PFSK-1 (cell line): ENCODE measurements around the gene COL4A2.

Experiments
- FOXP2 ChIP-seq: optimal IDR thresholded peaks from 2 replicates; pipeline ENCODE3; 2011; ENCODE audit warnings: borderline replicate concordance, control low read depth, inconsistent platforms; ENCODE audit not compliant: insufficient read depth; ENCODE audit errors: extremely low read length, extremely low read depth
- POLR2AphosphoS5 ChIP-seq: IDR thresholded peaks from 2 replicates; pipeline ENCODE4 v1.6.1; 2012; ENCODE audit warnings: low read depth, mild to moderate bottlenecking, control low read depth, low read length, moderate library complexity
- SIN3A ChIP-seq: IDR thresholded peaks from 2 replicates; pipeline ENCODE4 v1.6.1; 2012; ENCODE audit warnings: mild to moderate bottlenecking, low read length, moderate library complexity, borderline replicate concordance; ENCODE audit not compliant: insufficient read depth
- TAF1 ChIP-seq: IDR thresholded peaks from 2 replicates; pipeline ENCODE4 v1.6.1; 2012; ENCODE audit warnings: low read length, control low read depth, borderline replicate concordance; ENCODE audit not compliant: insufficient read depth
- TF ChIP-seq, protein P1 (sequence below), 2 experiments: IDR thresholded peaks; 2 replicates each; pipeline versions ENCODE4 v1.6.1 to v1.8.0; 2011 to 2012; ENCODE audit warnings: low read depth in 2 of 2, low read length in 2 of 2, control low read depth in 1 of 2, inconsistent platforms in 1 of 2, mild to moderate bottlenecking in 1 of 2, moderate library complexity in 1 of 2; ENCODE audit not compliant: insufficient read depth in 1 of 2

- TF ChIP-seq, protein P1, sequence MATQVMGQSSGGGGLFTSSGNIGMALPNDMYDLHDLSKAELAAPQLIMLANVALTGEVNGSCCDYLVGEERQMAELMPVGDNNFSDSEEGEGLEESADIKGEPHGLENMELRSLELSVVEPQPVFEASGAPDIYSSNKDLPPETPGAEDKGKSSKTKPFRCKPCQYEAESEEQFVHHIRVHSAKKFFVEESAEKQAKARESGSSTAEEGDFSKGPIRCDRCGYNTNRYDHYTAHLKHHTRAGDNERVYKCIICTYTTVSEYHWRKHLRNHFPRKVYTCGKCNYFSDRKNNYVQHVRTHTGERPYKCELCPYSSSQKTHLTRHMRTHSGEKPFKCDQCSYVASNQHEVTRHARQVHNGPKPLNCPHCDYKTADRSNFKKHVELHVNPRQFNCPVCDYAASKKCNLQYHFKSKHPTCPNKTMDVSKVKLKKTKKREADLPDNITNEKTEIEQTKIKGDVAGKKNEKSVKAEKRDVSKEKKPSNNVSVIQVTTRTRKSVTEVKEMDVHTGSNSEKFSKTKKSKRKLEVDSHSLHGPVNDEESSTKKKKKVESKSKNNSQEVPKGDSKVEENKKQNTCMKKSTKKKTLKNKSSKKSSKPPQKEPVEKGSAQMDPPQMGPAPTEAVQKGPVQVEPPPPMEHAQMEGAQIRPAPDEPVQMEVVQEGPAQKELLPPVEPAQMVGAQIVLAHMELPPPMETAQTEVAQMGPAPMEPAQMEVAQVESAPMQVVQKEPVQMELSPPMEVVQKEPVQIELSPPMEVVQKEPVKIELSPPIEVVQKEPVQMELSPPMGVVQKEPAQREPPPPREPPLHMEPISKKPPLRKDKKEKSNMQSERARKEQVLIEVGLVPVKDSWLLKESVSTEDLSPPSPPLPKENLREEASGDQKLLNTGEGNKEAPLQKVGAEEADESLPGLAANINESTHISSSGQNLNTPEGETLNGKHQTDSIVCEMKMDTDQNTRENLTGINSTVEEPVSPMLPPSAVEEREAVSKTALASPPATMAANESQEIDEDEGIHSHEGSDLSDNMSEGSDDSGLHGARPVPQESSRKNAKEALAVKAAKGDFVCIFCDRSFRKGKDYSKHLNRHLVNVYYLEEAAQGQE (IDR thresholded peaks at IDR 0.05; ENCODE audit: insufficient read depth in 1 of 2, low read depth in 2 of 2, low read length in 2 of 2) = no peak
- TF ChIP-seq SIN3A (no peak), FOXP2 (no peak), POLR2AphosphoS5 (no peak), TAF1 (no peak)
Measured at GRCh38 chr13:110553417-110553816, 246.3 kb downstream of the COL4A2 start.
